ENCODE results near the gene GRXCR1.

Gene GRXCR1

DNA sequence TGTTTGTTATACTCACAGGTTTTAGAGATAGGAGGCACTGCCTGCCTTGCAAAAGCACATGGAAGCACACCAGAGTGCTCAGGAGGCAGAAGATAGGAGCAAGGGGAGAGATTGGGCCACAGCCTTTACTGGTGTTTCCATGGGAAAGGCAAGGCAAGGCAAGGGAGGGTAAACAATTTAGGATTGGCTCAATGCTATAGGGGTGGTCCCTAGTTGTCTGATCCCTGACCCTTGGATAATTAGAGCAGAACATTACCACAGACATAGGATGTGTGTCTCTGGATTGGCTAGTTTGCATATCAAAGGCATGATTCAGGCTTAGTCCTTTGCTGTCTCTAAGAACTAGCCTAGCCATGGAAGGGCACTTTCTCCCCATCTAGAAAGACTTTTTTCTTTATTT, 36.1 kb downstream of the GRXCR1 start:
- no peak for DNase-seq

DNA sequence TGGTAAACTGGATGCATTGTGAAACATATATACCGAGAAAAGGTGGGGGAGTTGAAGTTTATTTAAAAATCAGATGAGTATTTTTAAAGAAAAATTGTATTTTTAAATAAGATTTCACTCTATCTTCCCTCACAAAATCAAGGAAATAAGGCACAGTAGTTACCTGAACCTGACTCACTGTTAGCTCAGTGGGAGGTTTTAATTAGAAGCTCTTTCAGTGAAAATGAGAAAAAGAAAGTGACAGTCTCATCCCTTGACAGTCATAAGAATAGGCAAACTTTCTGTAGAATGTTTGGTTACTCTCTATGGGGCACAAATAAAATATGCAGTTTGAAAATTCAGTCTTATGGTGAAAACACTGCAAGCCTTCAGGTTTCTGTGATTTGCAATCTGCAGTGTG, 49.7 kb downstream of the GRXCR1 start:
- DNase-seq, result no peak

DNA sequence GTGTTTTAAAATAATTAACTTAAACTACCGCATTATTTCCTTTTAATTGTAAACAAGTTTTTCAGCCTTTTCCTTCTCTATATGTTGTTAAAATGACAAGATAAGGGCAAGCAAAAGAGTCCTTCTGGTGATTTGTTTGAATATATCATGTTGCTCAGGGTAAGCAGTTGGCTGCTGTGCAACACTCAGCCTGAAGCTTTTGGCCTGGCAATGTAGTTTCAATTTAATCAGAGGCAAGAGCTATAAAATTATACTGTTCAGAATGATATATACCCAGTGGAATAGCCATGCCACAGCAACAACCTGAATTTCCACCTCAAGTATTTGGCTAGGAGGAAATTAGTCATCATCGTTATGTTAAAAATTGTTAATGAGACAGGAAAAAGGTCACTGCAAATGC, 53.4 kb downstream of the GRXCR1 start:
- no peak for DNase-seq

DNA sequence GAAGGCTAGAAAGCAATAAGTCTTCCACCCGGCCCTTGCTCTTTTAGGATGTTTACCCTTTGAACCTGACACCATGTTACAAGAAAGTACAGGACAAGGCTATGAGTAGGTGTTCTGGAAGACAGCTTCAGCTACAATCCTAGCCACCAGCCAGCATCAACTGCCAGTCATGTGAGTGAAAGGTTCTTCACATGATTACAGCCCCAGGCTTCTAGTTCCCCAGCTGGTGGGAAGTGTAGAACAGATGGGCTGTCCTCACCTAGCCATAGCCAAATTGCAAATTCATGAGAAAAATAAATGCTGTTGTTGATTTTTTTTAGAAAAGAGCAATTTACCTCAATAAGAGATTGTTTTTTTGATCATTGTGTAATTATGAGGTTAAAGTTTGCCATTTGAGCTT, 60.8 kb downstream of the GRXCR1 start:
- no peak for DNase-seq

DNA sequence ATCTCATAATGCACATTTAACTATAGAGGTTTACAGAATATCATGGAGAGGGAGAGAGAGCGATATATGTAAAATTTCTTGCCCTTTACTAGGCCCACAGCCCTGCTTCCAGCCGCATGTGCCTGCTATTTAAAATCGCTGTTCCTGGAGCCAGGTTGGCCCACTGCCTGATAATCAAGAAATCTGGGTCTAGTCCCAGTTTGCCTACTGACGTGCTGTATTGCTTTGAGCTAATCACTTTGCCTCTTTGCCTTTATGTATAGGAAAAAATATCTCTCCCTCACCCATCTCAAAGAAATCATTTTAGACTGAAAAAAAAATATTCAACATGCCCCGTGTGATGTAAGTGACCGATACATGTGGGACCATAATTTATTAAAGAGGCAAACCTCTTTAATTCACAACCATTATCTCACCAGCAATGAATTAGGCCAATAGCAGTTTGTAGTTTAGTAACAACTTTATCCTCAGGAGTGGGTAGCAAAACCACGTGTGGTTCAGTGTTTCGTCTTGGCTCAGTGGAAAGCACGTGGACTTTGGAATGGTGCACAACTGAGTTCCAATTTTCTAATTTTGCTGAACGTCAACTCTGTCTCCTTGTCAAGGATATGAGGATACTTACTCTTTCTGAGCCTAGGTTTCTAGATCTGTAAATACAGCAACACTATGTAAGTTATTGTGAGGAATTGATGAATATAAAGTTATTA, 62.6 kb downstream of the GRXCR1 start:
- DNase-seq, result no peak

DNA sequence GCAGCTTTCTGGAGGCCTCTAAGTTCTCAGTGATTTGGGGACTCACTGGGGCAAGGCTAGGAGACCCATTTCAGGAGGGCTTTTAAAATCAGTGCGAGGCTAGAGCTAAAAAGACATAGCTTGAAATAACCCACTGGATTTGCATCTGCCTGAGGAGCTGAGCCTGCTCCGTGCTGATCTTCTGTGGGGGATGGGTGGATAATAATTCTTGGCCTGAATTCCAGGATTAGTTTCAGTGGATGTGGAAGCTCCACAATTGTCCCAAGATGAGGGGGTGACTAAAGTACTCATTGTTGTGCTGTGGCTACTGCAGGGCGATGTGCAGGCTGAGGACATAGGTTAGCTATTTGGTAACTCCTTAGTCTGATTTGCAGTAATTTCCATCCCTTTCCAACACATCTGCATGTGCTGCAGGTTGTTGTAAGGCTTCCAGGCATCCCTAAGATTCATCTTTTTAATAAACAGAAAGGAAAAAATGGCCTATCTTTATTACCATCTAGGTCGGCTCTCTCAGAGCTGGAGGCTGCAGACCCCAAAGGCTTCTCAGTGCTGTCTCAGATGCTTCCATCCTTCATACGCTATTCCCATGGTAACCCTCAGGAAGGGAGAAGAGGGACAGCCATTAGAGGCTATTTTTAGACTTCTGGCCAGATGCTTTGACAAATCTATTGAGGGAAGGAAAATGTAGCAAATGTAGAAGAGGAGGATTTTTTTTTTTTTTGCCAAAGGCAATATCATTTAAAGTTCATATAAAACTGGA, 63.4 kb downstream of the GRXCR1 start:
- DNase-seq, result no peak

DNA sequence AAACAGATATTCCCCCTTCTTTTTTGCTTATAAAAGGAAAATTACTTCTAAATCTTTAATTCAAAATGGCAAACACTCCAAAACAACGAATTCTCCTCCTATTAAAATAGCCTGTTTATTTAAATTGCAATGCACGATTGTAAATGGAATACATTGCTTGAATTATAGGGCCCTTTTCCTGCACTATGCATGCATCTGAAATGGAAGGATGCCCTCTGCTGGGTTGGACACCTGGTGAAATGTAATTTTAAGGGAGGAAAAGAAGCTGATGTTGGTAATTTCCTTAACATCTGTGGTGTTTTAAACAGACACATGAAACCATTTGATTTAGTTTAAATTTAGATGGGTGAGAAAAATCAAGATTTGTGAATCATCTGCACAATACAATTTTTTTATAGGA, 72.8 kb downstream of the GRXCR1 start:
- DNase-seq, result peak; percentile 3

DNA sequence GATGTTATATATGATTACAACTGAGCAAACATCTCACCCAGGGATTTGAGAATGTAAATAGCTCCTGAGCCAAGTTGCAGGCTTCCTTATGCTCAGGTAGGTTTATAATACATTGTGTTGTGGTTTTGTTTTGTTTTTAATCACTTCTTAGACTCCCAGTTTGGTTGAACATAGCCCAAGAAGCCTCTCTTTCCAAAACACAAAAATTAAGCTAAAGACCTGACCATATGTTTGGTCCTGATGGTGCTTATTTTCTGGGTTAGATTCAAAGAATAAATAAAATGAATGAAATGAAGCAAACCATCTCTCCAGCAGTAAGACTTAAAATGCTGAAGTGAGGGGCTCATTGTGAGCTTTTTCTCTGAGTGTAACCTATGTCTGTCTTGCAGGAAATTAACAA, 93.5 kb downstream of the GRXCR1 start:
- DNase-seq, result no peak

DNA sequence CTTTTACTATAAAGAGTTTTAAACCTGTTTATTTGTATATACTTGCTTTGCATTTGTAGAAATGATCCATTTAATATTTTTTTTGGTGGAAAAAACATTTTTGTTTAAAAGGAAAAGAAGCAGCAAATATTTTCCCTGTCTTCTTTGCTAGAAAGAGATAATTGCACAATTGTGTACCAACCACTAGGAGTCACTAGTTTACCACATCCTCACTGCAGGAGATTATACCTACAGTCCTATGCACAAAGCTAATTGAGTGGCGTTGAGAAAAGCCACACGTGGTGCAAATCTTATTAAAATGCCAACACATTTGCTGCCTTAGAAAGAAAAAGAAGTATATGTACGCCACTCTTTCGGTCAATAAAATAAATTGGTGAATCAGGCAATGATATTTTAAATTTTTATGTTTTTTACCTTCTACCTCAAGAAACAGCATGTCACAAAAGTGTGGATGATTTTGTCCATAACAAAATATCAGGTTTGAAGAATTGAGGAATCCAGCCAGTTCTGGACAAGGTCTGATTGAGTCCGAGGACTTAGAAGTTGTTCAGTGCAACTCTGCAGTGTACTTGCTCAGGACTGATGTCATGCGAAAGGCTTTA, 102.9 kb downstream of the GRXCR1 start:
- peak; percentile 2 for DNase-seq

DNA sequence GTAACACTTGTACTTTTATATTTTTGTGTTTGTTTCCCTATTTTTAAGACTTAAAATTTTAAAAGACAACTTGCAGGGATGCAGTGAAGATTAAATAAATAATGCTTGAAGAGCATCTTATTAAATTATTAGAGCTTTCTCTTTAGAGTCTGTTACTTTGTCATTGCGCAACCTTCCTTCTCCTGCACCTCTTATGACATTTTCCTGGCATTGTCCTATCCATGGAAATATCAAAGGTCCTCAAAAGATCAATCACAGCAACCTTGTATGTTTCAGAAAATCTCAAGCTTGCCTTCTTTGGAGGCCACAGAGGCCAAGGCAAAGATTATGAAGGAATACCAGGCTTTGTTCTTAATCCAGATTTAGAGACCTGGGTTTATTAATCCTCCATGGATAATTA, 116.3 kb downstream of the GRXCR1 start:
- DNase-seq, result no peak

DNA sequence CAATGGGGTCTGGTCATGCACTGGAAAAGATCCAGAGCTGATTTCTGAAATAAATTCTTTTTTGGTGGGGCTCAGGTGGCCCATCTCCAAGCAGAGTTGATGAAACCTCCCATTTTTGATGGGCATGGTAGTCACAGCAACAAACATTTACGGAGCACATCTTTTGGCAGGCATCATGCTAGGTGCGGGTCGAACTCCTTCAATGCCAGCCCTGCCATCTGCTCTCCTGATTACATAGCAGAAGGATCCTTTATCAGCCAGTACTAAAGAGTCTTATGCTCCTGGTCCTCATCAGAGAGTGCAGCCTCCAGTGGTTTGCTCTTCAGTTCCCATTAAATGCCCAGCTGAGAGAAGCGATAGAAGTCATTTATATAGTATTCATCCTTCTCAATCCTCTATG, 121.7 kb downstream of the GRXCR1 start:
- no peak for DNase-seq

DNA sequence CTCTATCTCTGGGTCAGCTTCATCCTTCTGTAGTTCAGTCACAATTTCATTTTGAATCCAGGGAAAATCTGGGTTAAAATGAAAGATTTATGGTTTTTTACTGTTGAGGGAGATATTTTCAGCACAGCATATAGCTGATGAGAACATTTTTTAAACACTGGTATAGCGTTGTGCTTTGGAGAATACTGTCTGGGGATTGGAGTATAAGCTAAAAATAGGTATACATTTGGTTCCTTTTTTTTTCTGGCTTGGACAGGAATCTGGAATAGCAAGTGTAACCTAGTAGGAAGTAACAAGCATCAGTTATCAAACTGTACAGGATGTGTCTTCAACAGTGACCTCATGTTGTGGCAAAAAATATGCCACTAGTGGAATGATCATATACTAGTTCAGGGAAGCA, 149.1 kb downstream of the GRXCR1 start:
- no peak for DNase-seq

DNA sequence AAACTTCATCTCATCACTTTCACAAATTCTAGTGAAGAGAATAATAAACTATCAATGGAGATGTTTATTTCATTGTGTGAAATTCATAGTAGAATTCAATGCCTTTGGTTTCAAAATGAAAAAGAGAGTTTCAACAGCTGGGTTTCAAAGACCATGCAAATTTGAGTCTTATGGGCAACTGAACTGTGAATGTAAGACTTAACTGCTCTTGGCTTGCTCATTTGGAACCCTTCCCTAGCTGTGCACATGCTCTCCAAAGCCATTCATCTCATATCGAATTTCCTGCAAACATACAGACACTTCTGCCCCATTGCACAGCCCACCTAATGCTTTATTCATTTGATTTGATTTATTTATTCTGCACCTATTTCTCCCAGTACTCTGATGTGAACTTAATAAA, 154.5 kb downstream of the GRXCR1 start:
- DNase-seq, result no peak

DNA sequence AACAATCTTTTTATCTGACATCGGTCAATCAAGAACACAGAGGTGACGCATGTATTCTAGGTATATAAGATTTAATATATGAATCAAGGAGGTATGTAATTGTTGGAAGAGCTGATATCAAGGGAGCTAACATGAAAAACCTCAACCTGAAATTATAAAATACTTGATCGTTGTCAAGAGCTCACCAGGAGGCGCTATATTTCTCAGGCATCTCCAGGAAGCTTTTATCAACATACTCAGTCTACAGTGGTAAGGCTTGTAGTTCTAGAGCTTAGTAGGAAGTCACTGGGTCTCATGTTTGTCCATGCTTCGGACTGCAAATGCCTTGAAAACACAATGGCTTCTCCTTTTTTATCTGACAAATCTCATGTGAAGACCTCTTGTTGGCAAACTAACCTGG, 156.1 kb downstream of the GRXCR1 start:
- no peak for DNase-seq

DNA sequence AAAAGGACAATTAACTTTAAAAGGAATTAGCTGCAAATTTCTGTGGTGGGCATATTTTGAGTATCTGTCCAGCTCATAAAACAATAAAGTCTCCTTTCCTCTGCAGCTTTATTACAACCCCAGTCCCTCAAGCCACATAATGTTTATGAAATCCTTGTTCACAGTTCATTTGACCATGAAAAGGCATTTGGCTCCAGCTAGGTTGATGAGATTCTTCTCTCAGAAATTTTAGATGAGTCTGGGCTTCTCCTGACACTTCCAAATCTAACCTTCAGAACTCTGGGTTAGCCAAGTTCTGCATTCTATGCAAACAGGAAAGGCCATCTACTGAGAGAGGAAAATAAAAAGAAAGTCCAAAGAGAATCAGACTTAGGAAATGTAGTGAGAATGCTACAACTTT, 156.8 kb downstream of the GRXCR1 start:
- no peak for DNase-seq

DNA sequence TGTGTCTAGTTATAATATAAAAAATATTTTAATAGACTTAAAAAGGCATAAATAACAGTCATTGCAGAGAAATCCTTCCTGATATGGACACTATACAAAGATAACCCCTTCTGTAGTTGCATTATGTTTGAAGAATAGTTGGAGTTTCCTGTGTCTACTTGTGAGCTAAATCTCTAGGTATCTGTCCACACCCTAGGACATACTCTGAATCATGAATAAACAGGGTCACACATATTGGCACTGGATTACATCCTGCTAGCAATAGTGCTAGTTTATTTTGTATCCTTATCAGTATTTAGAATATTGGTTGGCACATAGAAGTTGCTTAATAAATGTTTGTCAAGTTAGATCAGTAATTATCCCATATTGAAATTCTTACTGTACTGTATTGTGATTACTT, 173.9 kb downstream of the GRXCR1 start:
- DNase-seq, result no peak

DNA sequence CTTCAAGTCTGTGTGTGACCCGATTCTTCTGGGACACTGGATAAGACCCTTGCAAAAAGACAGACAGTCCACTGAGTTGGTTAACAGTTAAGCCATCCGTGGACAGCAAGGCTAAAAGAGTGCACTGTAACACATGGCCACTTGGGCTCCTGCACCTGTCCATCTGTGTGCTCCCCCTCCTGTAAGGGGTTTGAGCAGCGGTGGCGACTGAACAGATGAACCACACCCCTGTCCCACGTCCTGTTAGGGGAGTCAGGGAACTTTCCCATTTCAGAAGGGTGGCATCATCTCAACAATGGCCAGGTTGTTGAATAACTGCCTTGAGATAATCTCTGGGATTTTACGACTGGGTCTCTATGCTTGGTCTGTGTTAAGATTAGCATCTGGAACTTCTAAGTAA, 178.6 kb downstream of the GRXCR1 start:
- DNase-seq, result no peak
